ENCODE results near the gene MACROD2.

Gene MACROD2

DNA sequence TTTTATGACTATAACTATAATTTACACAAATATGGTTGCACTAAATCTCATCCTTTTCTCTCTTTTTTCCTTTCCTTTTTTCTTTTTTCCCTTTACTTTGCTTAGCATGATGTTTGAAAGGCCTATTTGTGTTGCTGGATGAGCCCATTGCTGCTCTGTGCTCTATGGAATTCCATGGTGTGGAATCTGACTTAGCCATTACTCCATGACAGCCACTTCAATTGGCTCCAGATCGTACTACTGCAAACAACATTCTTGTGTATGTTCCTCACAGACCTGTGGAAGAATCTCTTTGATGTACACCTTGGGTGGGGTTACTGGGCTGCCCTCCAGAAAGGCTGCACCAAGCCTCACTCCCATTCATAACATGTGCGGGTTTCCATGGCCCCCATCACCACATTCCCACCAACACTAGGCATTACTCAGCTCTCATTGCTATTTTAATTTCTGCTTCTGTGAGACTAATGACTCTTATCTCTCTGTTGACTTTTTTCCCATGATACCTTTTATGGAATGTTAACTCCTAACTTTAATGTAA is 1598.9 kb downstream of the MACROD2 start:
- DNase-seq (ENCODE audit: low spot score) = peak; percentile 25
- FAIRE-seq = no peak

DNA sequence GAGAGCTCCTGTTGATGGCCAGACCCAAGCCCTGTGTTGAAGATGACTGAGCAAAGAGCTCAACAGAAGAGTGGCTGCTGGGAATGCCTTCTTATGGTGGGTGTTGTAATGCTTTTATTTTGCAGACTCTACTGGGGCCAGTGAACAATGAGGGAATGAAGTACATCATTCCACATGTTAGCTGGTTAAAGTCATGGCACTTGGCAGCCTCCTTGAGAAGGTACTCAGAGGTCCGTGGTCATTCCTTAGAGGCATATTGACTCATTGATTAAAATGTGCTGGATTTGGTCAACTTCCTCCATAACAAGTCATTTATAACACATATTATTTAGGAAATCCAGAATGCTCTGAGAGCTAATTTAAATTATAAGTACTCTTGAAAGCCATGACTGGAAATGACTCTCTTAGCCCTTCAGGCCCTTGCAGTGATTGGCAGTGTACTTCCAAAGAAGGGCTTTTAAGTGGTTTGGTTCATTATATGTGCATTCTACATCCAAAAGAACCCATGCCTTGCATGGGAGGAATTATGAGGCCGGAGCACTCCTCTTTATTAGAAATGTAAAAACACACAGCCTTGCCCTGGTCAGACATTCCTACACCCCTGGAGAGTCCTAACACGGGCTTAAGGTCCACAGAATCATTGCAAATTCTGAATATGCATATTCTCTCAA is 1601.0 kb downstream of the MACROD2 start:
- DNase-seq (ENCODE audit: low spot score) (no peak), FAIRE-seq (no peak)

DNA sequence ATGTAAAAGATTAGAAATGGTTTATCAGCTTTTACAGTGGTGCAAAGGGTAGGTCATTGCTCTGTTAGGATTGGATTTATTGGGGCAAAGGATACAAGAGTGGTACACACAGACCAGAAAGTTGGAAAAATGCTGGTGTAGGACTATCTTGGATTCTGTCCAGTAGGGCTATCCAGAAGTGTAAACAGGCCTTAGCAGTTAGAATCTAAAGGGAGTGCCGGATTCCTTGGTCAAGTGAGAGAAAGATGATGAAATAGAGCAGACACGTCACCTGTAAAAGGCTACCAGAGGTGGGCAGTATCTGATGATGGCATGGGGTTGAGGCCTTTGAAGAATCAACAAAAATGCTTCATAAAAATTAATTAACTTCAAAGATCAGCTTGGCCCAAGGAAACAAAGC is 1602.0 kb downstream of the MACROD2 start:
- DNase-seq (ENCODE audit: low spot score) = no peak
- FAIRE-seq = no peak

DNA sequence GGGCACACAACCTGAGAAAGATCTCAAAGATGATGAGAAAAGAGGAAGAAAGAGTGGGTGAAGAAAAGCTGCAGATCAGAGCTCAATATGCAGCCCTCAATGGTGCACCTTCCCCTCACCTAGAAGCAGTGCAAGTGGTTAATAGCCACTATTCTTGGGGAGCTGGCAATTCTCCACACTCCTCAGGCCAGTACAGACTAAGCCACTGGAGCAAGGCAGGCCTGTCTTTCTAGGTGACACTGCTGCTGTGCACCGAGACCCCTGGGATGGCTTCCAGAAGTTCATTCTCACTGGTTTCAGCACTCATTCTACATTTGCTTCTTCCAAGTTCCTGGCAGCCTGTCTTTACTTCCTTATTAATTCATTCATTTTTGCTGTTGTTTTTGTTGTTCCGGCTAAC is 1604.6 kb downstream of the MACROD2 start:
- FAIRE-seq = no peak

DNA sequence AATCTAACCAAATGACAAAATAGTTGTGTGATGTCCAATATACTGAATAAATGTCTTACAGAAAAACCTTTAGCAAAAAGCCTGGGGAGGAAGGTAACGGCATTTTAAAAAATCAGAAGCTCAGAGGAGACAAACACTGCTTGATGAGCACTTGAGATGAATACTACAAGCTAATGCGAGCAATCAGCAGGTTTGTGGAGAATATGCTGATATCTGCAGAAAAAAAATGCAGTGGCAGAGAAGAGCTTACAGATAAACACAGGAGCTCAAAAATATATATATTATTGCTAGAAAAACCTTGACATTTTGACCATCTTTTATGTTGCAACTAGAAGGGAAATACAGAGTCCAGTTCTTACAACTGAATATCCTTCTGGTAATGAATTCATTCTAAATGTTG is 1605.2 kb downstream of the MACROD2 start:
- DNase-seq (ENCODE audit: low spot score) = no peak
- no peak for FAIRE-seq

More for the DNA sequence above, 1604.6 kb downstream of the MACROD2 start:
- DNase-seq (ENCODE audit: low spot score) = no peak

DNA sequence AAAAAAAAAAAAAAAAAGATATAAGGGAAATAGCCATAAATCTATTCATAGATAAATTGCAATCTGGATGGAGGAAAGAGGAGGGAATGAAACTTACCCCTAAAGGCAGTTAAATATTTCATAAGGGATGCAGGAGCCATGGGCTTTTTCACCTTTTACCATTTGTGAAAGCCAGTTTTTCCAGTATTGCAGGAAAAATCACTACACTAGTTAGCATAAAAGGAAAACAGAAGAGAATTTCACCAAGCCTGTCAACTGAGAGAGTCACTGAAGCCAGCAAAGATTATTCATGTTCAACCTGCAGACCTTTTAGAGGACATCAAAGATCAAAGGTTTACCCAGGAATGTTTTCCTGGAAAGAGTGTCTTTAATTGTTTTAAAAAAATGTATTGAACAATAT is 1608.2 kb downstream of the MACROD2 start:
- DNase-seq (ENCODE audit: low spot score) (no peak), FAIRE-seq (no peak)

DNA sequence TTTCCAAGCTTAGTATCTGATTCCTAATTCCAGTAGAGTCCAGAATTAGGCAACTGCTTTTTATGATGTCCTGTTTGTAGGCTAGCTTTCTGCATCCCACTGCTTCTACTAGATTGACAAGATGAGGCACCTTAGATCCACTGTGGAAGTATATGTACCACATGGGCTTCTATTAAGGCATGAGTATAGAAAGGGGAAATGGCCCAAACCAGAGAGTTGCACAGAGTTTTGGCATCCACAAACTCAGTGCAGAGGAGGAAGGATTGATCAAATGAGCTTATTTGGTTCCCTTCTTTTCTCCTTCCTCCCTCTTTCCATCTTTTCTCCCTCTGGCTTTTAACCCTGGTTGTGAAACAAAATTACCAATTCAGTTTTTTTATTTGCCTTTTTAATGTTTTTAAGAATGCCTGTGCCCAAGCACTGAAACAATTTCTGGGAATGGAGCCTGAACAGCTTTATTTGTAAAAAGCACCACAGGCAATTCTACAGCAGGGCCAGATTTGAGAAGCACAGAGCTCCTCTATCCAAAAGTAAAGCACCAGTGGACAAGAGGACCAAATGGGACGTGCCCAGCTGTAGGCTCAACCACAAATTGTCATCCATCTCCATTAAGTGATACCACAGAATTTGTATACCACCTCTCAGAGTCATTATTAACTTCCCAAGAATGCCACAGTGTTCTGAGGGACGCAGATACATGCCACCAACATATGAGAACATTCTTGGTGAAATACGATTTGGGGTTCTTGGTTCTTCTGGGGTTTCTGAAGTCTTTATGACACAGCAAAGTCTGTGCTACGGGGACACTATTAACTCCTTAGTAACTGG is 1608.9 kb downstream of the MACROD2 start:
- no peak for DNase-seq (ENCODE audit: low spot score)

DNA sequence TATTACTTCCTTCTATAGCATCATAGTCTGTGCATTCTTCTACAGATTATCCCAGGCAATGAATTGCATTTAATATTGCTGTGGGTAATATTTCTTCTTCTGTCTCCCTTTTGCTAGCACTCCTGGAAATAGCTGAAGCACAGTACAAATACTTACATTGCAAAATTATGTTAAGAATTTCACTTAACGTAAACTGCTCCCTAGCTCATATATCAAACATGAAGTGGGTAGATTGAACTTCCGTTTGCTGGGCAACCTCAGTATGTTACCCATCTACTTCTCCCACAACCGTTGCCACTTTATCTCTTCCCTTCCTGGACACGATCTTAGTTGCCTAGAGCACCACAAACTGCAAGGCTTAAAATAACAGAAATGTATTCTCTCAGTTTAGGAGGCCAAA is 1614.6 kb downstream of the MACROD2 start:
- DNase-seq (ENCODE audit: low spot score) (no peak), FAIRE-seq (no peak)

More for the DNA sequence above, 1608.9 kb downstream of the MACROD2 start:
- FAIRE-seq = no peak

DNA sequence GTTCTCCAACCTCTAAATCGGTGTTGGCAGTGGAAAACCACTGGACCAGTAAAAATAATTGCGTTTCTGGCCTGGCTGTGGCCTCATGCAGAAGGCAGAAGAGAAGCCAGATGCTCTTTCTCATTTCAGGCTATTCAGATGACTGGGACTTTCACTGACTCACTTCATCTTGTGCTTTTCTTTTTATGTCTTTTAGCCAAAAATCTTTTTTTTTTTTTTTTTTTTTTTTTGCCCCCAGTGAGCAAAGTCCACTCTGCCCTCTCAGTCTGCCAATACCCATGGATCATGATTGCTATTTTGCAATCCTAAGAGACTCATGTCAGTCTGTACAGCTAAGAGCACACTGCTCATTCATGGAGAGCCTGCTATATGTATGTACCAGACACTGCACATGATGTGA is 1615.5 kb downstream of the MACROD2 start:
- FAIRE-seq (no peak), DNase-seq (ENCODE audit: low spot score) (no peak)

DNA sequence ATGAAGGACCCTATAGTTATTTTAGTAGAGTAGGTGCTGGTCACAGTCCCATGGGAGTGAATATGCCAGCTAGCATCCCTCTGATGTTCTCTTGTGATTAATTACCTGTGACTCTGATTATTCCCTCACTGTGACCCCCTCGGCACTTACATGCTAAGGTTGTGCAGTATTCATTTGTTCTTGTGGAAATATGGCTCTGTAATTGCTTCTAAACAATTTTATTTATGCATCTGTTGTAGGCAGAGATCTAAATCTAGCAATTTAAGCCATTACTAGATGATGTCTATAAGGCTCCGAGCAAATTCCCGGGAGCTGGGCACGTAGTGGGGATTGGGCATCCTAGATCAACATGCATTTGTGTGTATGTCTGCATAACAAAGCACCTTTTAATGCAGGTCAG is 1616.2 kb downstream of the MACROD2 start:
- DNase-seq (ENCODE audit: low spot score) = no peak
- FAIRE-seq = no peak

DNA sequence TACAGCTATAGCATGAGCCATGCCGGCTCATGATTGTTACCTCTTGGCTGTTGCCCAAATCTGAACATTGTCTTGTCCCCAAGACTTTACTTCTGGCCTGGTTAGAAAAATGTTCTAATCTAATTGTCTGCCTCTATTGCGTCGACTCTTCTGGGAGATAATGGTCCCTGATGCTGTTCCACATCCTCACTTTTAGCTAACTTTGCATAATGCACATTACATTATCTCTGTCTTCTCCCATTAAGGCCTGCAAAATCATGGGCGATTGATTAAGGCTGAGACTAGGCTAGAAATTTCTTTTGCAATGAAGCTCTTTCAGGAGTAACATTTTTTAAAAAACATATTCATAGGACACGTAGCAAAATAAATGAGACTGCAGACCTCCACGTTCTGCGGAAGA is 1616.9 kb downstream of the MACROD2 start:
- no peak for FAIRE-seq

DNA sequence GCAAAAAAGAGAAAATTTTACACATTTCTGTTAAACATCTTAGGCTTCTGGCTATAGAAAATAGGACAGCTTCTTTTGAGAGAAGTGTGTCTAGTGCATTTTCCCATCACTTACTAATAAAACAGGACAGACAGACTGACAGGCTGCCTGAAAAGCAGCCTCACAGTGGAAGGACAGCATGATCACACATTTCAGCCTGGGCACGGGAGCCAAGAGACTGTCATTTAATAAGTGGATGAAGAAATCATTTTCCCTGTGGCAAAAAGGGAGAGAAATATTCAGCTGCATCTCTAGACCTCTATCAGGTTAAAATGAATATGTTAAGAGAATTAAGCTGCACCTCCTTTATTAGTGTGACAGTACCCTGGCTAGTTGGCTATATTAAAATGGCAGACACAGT is 1617.5 kb downstream of the MACROD2 start:
- no peak for FAIRE-seq
- DNase-seq (ENCODE audit: low spot score) = no peak

More for the DNA sequence above, 1616.9 kb downstream of the MACROD2 start:
- no peak for DNase-seq (ENCODE audit: low spot score)

DNA sequence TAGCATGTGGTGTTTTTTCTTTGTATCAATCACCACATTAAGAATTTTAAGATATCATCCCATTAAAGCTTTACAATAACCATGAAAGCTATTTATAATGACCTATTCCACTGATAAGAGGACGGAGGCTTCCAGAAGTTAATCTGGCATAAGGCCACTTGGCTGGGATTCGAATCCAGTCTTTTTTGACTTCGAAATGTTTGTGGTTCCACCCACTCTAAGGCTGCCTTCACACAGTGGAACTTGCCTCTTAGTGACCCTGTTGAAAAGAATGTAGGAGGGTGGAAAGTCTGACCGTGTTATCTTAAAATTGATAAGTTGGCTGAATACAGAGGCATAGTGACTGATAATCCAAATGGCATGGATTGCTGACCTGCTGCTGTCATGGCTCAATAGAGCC is 1618.2 kb downstream of the MACROD2 start:
- FAIRE-seq (no peak), DNase-seq (ENCODE audit: low spot score) (no peak)

DNA sequence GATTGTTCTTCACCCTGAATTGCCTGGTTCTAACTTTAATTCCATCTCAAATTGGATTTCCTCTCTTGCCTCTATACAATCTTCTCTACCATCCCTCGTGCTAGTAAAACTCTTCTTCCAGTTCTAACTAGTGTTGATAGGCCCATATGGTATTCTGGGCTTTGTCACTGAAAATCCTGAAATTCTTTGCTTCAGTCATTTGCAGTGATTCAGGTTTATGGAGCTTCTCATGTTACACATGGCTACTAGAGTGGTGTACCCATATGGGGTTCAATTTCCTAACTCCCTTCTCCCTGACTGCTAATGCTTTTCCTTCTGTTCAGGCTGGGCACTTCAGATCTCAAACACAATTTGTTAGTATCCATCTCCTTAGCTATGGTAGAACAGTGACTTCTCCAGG is 1621.3 kb downstream of the MACROD2 start:
- DNase-seq (ENCODE audit: low spot score) = no peak

DNA sequence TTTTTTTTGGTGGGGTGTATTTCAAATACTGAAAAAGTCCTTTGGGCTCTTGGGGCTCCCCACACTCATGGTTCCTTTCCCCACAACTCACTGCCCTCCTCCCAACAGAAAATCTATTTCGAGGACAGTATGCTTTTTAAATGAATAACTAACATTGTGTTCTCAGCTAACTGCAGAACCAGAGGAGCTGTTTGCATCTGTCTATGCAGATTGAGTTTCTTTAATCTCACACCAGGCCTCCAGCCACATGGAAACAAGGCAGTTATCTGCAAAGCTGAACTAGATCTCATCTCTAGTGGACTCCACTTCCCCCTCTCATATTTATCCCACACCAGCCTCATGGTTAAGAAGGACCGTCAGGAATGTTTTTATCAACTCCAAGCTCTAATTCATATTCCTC is 1622.8 kb downstream of the MACROD2 start:
- DNase-seq (ENCODE audit: low spot score) (no peak), FAIRE-seq (no peak)

More for the DNA sequence above, 1621.3 kb downstream of the MACROD2 start:
- FAIRE-seq = no peak

DNA sequence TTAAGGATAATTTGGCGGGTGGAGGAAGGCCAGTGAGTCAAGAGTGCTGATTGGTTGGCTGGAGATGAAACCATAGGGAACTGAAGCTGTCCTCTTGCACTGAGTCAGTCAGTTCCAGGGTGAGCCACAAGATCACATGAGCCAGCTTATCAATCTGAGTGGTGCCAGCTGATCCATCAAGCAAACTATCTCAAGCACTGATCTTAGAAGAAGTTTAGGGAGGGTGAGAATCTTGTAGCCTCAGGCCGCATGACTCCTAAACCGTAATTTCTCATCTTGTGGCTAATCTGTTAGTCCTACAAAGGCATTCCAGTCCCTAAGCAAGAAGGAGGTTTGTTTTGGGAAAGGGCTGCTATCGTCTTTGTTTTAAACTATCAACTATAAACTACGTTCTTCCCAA is 1623.6 kb downstream of the MACROD2 start:
- no peak for DNase-seq (ENCODE audit: low spot score)
- no peak for FAIRE-seq

DNA sequence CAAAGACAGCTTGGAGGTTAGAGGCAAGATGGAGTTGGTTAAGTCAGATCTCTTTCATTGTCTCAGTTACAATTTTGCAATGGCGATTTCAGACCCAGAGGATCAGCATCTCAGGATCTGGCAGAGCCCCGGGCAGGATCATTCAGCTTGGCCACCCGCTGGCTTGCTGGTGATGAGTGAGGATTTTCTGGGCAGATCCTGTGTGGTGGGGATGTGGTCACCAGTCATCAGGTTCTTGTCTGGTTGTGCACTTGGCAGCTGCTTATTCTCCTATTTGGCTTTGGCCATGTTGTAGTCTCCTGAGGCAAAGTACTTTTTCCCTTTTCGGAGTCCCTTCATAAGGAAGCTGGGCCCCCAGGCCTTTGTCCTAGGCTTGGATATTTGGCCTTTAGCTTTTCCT is 1624.0 kb downstream of the MACROD2 start:
- FAIRE-seq (no peak), DNase-seq (ENCODE audit: low spot score) (no peak)

DNA sequence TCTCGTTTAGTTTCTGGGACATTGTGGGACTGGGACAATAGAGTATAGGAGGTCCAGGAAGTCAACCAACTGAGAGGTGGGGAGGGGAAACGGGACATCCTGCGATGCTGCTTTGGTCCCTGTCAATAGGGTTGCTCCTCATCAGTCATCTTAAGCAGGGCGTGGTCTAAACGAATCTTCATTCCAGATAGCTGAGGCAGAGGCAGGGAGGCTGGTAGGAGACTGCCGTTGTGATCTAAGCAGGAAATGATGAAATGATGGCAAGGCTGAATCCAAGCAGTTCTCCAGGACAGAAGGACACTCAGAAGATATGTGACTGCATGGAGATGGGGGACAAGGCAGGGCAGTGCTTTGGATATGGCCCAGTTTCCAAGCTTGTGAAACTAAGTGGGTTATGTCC is 1624.5 kb downstream of the MACROD2 start:
- DNase-seq (ENCODE audit: low spot score) = no peak
- no peak for FAIRE-seq

DNA sequence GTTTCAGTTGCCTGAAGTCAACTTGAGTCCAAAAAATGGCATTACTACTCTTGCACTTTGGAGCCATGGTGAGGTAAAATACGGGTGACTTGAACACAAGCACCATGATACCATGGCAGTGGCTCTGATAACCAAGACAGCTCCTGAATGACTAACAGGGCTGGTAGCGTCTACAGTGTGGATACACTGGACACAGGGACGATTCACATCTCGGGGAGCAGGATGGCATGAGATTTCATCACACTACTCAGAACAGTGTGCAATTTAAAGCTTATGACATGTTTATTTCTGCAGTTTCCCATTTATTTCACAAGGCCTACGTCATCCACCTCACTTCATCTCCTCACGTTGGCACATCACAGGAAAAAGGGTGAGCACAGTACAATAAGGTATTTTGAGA is 1627.1 kb downstream of the MACROD2 start:
- FAIRE-seq = no peak

DNA sequence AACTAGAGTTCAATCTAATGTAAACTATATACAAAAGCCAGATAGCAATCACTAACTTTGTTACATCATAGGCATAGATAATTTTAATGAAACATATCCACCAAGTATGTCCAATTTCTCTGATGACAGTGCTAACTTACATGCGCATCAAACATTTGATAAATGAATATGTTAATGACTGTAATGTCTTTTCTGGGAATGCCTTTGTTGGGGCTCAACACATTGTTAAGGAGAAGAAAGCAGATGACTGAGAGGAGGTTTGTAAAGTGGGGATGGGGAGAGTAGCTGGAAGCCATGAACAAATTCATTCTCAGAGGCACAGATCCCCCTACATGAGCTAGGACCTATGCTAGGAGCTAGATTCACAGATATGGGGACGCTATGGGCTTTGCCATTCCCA is 1627.9 kb downstream of the MACROD2 start:
- no peak for DNase-seq (ENCODE audit: low spot score)
- no peak for FAIRE-seq

More for the DNA sequence above, 1627.1 kb downstream of the MACROD2 start:
- no peak for DNase-seq (ENCODE audit: low spot score)

DNA sequence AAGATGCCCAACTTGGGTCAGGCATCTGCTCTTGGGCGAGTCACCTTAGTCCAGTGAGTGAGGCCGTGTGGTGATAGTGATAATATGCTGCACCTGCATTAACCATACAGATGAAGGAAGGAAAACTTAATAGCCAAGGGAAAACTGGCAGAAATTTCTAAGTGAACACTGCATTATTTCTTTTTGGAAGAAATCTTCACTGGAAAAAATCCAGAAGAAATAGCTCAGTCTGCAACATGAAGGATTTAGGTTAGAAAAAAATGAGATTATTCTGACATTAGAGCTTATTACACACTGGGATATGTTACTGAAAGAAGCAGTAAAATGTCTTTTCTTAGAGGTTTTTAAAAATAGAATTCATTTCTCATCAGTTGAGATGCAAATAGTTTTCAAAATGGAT is 1630.7 kb downstream of the MACROD2 start:
- no peak for FAIRE-seq
- DNase-seq (ENCODE audit: low spot score) = no peak

DNA sequence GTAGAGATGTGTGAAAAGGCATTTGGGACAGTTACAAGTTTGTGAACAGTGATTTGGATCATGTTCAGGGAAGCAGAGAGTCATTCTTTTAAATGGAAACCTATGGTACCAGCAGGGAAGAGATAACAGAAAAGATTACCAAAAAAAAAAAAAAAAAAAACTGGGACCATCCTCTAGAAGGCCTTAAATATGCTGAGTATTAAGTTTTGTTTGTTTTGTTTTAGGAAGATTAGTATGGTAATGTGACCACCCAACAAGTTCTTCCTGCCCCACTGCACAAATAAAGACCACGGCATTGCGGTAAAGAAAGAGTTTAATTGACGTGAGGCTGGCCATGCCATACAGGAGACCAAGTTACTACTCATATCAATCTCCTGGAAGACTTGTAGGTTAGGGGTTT is 1631.8 kb downstream of the MACROD2 start:
- FAIRE-seq = no peak
- DNase-seq (ENCODE audit: low spot score) = no peak

DNA sequence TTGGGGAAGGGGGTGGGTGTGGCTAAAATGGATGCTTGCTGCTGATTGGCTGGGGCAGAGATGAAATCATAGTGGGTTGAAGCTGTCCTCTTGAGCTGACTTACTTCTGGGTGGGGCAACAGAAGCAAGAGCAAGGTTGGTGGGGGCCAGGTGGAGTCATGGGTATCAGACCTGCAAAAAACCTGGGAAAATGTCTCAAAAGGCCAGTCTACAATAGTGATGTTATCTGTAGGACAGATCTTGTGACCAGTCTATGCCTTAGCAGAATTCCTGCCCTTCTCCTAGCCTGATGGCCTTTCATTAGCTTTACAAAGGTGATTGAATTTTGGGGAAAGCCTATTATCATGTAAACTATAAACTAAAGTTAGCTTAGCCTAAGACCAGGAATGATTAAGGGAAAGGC is 1632.2 kb downstream of the MACROD2 start:
- FAIRE-seq (no peak), DNase-seq (ENCODE audit: low spot score) (no peak)
